H1 (cell line): ENCODE measurements around the gene KLHDC10.
"Not testable (repeated sequence)": the region's sequence is repeated elsewhere in the genome, so short reads cannot be mapped to it uniquely, and the experiment has no call there.

ENCODE experiments used
- GABPA ChIP-seq: IDR thresholded peaks from 2 replicates; pipeline ENCODE4 v1.6.1; 2011; ENCODE audit warnings: mild to moderate bottlenecking, low read length, moderate library complexity, borderline replicate concordance; ENCODE audit not compliant: insufficient read depth
- USF2 ChIP-seq: IDR thresholded peaks from 2 replicates; pipeline ENCODE4 v1.6.1; 2011; ENCODE audit warnings: low read length, improper control_type of control experiment

- TF ChIP-seq GABPA, USF2: not testable (repeated sequence)
Observed at GRCh38 chr7:130064580-130064926, 5.8 kb upstream of the KLHDC10 start.
